RCC 7860 (cell line): ENCODE data around the gene SSUH2.
"Not testable (repeated sequence)": the region's sequence is repeated elsewhere in the genome, so short reads cannot be mapped to it uniquely, and the experiment has no call there.

Experiments used
- DNase-seq: peaks from one replicate; pipeline ENCODE4 v3.0.0-alpha.2; 2015; ENCODE audit warnings: low spot score
- FAIRE-seq: peaks from 2 replicates; lab custom pipeline; 2012; peaks lifted over from hg19 to GRCh38; lab: Jason Lieb, UNC

SSUH2 gene

DNA sequence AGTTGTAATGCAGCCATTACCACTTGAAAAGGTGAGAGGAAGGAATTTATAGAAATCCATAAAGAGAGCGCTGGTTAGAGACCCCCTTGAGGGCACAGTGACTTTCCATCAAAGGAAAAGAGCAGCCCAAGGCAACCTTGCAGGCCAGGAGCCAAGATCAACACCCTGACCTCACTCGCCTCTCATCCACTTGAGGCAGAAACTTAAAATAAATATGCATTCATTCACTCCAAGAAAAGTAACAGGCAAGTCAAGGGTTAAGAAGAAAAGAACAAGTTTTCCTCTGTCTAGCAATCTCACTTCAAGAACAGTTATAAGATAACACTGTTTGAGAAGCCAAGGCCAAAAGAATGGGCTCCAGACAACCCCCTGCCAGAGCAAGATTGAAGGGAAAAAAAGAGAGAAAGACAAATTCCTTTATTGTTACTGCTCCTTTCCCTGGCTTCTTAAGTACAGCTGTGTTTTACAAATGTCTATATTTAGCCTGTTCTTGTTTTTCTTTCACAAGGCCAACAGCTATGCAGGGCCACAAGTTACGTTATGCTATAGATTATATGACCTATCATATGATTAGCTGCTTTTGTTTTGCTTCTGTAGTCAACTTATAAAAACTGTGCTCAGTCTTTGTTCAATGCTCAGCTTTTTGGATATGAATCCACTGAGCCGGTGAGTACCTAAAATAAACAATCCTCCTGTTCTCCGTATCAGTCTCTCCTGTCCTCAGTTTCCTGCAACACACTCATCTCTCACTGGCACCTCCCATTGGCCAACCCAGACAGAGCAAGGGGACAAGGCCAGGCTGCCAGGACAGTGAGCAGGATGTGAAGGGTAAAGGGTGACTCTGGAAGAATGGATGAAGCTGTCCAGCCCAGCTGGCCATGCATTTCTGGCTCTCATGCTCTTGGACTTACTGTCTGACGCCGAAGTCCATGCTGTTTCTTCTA lies 15.8 kb upstream of the SSUH2 start:
- FAIRE-seq: no peak

GRCh38 chr3:8659242-8659641 lies 14.6 kb upstream of the SSUH2 start:
- FAIRE-seq (no peak), DNase-seq (no peak)

More for the DNA sequence above, 15.8 kb upstream of the SSUH2 start:
- no peak for DNase-seq

DNA sequence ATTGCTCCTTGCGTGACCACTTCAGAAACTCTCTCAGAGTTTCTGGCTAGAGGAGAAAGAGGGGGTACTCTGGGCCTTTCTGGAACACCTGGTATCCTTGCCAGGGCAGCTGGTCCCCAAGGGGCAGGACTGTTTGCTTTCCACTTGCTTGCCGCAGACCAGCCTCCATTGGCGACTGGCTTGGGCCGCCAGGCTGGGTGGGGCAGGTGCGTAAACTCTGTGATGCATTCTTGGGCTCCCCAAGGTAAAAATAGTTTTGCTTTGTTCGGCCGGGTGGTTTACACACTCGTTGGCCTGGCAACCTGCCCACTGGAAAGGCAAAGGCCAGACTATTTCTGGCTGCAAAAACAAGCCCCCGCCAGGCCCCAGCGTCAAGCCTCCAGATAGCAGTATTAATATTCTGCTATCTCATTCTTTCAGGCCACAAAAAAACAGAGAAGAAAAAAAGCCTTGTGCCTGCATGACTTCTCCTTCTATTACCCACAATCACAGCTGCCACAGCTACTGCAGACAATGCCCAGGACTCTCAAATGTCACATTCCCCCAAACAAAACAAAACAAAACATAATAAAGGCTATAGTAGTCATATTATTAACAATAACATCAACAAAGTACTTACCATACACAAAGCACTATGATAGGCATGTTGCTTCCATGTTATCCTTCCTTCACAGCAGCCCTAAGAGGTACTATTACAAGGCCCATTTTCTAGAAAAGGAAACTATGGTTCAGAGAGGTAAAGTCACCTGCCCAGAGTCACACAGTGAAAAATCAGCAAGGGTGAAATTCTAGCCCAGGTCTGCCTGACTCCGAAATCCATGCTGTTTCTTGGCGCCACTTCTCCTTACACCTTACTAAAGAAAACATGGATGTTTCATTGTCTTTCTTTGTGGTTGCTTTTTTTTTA lies 14.0 kb upstream of the SSUH2 start:
- FAIRE-seq (no peak), DNase-seq (no peak)

- no peak for FAIRE-seq
- no peak for DNase-seq
Observed at GRCh38 chr3:8657804-8658305, 13.3 kb upstream of the SSUH2 start.

GRCh38 chr3:8656240-8656639 lies 11.6 kb upstream of the SSUH2 start:
- FAIRE-seq (no peak), DNase-seq (no peak)

DNA sequence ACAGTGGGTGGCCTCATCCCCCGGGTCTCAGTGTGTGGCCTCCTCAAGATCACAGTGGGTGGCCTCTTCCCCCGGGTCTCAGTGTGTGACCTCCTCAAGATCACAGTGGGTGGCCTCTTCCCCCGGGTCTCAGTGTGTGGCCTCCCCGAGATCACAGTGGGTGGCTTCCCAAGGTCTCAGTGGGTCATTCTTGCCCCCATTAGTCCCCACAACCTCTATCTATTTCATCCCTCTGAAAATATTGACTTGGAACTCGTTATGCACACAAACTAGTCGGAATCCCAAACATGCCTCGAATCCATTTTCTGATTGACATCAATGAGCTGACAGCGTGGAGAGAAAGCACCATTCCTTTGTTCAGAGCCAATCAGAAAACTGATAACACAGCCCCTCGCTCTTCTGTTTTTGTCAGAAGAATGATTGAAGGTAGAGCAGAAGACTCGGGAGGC lies 10.8 kb upstream of the SSUH2 start:
- FAIRE-seq: no peak

DNA sequence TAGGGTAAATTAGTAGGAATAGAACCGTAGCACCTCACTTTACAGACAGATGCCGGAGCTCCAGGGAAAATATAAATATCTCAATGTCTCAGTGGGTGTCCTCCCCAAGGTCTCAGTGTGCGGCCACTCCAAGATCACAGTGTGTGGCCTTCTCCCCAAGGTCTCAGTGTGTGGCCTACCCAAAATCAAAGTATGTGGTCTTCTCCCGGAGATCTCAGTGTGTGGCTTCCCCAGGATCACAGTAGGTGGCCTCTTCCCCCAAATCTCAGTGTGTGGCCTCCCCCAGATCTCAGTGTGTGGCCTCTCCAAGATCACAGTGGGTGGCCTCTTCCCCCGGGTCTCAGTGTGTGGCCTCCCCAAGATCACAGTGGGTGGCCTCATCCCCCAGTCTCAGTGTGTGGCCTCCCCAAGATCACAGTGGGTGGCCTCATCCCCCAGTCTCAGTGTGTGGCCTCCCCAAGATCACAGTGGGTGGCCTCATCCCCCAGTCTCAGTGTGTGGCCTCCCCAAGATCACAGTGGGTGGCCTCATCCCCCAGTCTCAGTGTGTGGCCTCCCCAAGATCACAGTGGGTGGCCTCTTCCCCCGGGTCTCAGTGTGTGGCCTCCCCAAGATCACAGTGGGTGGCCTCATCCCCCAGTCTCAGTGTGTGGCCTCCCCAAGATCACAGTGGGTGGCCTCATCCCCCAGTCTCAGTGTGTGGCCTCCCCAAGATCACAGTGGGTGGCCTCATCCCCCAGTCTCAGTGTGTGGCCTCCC lies 10.2 kb upstream of the SSUH2 start:
- FAIRE-seq, DNase-seq: not testable (repeated sequence)

More for the DNA sequence above, 10.8 kb upstream of the SSUH2 start:
- no peak for DNase-seq

- no peak for DNase-seq
- FAIRE-seq: no peak
Observed at GRCh38 chr3:8653800-8654408, 9.3 kb upstream of the SSUH2 start.

GRCh38 chr3:8652324-8652987 lies 7.9 kb upstream of the SSUH2 start:
- FAIRE-seq (no peak), DNase-seq (no peak)

DNA sequence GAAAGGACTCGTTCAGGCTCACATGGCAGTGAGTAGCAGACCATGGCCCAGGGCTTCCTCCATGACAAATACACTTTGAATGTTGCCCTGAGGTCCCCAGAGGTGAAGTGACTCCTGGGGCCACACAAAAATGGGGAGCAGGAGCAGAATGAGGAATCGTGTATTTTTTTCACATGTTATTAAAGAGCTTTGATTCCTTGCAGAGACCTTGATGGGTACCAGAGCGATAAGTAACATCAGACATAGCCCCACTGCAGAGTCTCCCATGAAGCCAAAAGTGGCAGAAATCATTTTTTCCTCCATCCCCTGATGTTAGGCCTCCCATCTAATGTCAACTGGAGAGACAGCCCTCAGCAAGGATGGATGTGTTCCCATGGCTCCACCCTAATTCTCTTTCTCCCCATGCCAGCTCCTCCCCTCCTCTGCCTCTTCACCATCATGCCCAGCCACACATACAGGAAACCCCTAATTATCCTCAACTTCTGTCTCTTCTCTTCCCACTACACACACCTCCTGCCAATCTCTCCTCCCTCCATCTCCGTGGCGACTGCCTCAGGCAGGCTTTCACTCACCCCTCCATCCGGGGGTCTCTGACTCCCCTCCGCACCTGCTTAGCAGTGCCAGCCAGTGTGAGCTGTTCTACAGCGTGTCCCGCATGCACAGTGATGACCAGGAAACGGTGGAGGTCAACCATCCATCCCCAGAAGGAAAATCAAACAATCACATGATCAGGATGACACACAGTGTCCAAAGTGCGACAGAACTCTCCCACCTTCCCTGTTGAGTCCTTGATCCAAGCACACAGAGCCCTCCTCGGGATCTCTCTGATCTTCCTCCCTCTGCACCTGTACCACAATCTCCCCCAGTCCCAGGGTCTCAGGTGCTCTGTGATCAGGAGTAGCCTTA lies 7.1 kb upstream of the SSUH2 start:
- FAIRE-seq (no peak), DNase-seq (no peak)

GRCh38 chr3:8650583-8651416 lies 6.2 kb upstream of the SSUH2 start:
- DNase-seq (no peak), FAIRE-seq (no peak)

GRCh38 chr3:8649757-8650156 lies 5.2 kb upstream of the SSUH2 start:
- no peak for FAIRE-seq
- no peak for DNase-seq

DNA sequence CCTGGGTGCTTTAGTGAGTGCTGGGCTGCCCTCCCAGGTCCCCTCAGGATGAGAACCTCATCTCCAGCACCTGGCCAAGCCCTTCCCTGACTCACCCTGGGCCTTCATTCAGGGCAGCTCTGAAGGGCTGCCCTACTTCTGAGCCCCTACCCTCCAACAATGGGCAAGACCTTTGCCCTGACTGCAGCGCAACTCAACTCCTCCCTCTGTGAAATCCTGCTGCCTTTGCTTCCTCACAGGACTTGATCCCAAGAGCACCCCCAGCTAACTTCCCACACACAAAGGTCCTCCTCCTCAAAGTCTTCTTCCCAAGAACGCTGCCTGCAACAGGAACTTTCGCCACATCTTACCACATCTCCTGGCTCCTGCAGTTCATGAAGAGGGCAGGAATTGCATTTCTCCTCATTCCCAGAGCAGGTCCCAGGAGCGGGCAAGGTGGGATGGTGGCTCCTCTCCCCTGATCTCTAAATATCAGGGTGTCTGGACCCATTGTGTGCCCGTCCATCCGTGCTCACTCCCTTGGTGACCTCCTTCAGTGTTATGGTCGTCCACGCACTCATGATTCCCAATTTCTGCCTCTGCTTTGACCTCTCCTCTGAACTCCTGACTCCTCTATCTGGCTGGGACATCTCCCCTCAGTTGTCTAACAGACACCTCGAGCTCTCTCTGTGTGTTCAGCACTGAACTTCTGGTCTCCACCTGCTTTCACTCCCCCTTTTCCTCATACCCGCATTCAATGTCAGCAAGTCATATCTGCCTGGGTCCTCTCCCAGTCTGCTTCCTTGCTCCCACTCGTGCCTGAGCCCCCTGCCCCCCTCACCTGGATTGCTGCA lies 4.5 kb upstream of the SSUH2 start:
- FAIRE-seq (no peak), DNase-seq (no peak)

- FAIRE-seq: no peak
- DNase-seq: no peak
Observed at GRCh38 chr3:8647137-8647985, 2.8 kb upstream of the SSUH2 start.

GRCh38 chr3:8646313-8646938 lies 1.8 kb upstream of the SSUH2 start:
- DNase-seq (no peak), FAIRE-seq (no peak)
